ENCODE data around the gene ITGA1.

DNA sequence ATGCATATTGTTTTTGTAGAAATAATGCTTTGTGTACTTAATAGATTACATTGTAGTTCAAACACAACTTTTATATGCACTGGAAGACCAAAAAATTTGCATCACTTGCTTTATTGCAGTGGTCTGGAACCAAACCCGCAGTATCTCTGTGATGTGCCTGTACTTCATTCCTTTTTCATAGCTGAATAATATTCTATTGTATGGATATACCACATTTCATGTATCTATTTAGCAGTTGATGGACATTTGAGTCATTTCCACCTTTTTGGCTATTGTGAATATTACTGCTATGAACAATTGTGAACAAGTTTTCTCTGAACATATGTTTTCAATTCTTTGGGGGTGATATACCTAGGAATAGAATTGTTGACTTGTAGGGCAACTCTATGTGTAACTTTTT lies 40.1 kb downstream of the ITGA1 start:
- TF ChIP-seq ZNF548 (tag by site-specific recombination; IDR thresholded peaks at IDR 0.05) (no peak), ZNF239 (tag by site-specific recombination; IDR thresholded peaks at IDR 0.05) (no peak), ZNF24 (tag by site-specific recombination; IDR thresholded peaks at IDR 0.05) (no peak), ZBTB48 (tag by site-specific recombination; IDR thresholded peaks at IDR 0.05) (no peak), ZNF670 (tag by site-specific recombination; IDR thresholded peaks at IDR 0.05; ENCODE audit: low read depth) (no peak), ZNF510 (tag by site-specific recombination; IDR thresholded peaks at IDR 0.05; ENCODE audit: insufficient replicate concordance) (no peak), ZNF791 (tag by site-specific recombination; IDR thresholded peaks at IDR 0.05) (no peak), KLF10 (tag by site-specific recombination; IDR thresholded peaks at IDR 0.05) (no peak)
- TF ChIP-seq, protein P1, sequence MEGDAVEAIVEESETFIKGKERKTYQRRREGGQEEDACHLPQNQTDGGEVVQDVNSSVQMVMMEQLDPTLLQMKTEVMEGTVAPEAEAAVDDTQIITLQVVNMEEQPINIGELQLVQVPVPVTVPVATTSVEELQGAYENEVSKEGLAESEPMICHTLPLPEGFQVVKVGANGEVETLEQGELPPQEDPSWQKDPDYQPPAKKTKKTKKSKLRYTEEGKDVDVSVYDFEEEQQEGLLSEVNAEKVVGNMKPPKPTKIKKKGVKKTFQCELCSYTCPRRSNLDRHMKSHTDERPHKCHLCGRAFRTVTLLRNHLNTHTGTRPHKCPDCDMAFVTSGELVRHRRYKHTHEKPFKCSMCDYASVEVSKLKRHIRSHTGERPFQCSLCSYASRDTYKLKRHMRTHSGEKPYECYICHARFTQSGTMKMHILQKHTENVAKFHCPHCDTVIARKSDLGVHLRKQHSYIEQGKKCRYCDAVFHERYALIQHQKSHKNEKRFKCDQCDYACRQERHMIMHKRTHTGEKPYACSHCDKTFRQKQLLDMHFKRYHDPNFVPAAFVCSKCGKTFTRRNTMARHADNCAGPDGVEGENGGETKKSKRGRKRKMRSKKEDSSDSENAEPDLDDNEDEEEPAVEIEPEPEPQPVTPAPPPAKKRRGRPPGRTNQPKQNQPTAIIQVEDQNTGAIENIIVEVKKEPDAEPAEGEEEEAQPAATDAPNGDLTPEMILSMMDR (tag by site-specific recombination; IDR thresholded peaks at IDR 0.05) = no peak
- TF ChIP-seq, protein P2, sequence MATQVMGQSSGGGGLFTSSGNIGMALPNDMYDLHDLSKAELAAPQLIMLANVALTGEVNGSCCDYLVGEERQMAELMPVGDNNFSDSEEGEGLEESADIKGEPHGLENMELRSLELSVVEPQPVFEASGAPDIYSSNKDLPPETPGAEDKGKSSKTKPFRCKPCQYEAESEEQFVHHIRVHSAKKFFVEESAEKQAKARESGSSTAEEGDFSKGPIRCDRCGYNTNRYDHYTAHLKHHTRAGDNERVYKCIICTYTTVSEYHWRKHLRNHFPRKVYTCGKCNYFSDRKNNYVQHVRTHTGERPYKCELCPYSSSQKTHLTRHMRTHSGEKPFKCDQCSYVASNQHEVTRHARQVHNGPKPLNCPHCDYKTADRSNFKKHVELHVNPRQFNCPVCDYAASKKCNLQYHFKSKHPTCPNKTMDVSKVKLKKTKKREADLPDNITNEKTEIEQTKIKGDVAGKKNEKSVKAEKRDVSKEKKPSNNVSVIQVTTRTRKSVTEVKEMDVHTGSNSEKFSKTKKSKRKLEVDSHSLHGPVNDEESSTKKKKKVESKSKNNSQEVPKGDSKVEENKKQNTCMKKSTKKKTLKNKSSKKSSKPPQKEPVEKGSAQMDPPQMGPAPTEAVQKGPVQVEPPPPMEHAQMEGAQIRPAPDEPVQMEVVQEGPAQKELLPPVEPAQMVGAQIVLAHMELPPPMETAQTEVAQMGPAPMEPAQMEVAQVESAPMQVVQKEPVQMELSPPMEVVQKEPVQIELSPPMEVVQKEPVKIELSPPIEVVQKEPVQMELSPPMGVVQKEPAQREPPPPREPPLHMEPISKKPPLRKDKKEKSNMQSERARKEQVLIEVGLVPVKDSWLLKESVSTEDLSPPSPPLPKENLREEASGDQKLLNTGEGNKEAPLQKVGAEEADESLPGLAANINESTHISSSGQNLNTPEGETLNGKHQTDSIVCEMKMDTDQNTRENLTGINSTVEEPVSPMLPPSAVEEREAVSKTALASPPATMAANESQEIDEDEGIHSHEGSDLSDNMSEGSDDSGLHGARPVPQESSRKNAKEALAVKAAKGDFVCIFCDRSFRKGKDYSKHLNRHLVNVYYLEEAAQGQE (tag by site-specific recombination; IDR thresholded peaks at IDR 0.05) = no peak
- TF ChIP-seq, protein P3, sequence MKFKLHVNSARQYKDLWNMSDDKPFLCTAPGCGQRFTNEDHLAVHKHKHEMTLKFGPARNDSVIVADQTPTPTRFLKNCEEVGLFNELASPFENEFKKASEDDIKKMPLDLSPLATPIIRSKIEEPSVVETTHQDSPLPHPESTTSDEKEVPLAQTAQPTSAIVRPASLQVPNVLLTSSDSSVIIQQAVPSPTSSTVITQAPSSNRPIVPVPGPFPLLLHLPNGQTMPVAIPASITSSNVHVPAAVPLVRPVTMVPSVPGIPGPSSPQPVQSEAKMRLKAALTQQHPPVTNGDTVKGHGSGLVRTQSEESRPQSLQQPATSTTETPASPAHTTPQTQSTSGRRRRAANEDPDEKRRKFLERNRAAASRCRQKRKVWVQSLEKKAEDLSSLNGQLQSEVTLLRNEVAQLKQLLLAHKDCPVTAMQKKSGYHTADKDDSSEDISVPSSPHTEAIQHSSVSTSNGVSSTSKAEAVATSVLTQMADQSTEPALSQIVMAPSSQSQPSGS (tag by site-specific recombination; IDR thresholded peaks at IDR 0.05; ENCODE audit: low read depth) = no peak
- TF ChIP-seq, protein P4, sequence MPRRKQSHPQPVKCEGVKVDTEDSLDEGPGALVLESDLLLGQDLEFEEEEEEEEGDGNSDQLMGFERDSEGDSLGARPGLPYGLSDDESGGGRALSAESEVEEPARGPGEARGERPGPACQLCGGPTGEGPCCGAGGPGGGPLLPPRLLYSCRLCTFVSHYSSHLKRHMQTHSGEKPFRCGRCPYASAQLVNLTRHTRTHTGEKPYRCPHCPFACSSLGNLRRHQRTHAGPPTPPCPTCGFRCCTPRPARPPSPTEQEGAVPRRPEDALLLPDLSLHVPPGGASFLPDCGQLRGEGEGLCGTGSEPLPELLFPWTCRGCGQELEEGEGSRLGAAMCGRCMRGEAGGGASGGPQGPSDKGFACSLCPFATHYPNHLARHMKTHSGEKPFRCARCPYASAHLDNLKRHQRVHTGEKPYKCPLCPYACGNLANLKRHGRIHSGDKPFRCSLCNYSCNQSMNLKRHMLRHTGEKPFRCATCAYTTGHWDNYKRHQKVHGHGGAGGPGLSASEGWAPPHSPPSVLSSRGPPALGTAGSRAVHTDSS (tag by site-specific recombination; IDR thresholded peaks at IDR 0.05) = no peak
